ENCODE measurements around the gene GNS. TPM values are rescaled to one million over a fixed set of nuclear protein-coding genes. Genes with fewer than 3 reads are reported as not detected.

Gene GNS
- total and polyA plus RNA-seq, 2 donors (not counting 3 experiments of a cell fraction or from before 2014, with no cell fraction given): 107 to 142 TPM

- ChIA-PET POLR2A (no interaction called here), CTCF (interaction anchor here (1.0 to 1.4 kb wide), 5 partner anchors 8 to 129 kb away, joined by 3 to 5 read pairs (median 4); no protein-coding TSS in a partner anchor)
- Histone ChIP-seq H3K27ac (ENCODE audit: insufficient read depth, low read depth, low read length) (peak overlapping the region; percentile 93), H3K4me2 (ENCODE audit: insufficient read depth, low read length) (no peak overlapping the region), H3K4me1 (ENCODE audit: control insufficient read depth, extremely low read depth, insufficient read depth, low read length) (peaks cover 69% of the 10 kb centered on the region), H3K36me3 (ENCODE audit: control insufficient read depth in 2 of 2, extremely low read depth in 1 of 2, insufficient read depth in 2 of 2, low read length in 2 of 2) (no peaks in the 10 kb centered on the region), H4K20me1 (replicated peaks; ENCODE audit: control insufficient read depth, extremely low read depth, insufficient read depth, low read length) (no peaks in the 10 kb centered on the region), H3K9ac (replicated peaks; ENCODE audit: extremely low read depth, insufficient read depth, low read length) (peak overlapping the region; percentile 83), H2AFZ (ENCODE audit: low read depth, low read length) (no peak overlapping the region), H3K9me1 (replicated peaks; ENCODE audit: control insufficient read depth, extremely low read depth, insufficient read depth, low read length) (no peaks in the 10 kb centered on the region), H3K27me3 (ENCODE audit: control insufficient read depth in 2 of 2, insufficient read depth in 2 of 2, low read length in 2 of 2) (no peaks in the 10 kb centered on the region), H3K4me3 (replicated peaks in 1 of 3; ENCODE audit: insufficient read depth in 1 of 3, low read depth in 1 of 3, low read length in 3 of 3) (no peak overlapping the region), H3K79me2 (ENCODE audit: control insufficient read depth, insufficient read depth, low read length) (peaks cover 81% of the 10 kb centered on the region), H3K9me3 (replicated peaks; ENCODE audit: control insufficient read depth, insufficient read depth, low read length) (no peaks in the 10 kb centered on the region)
- intact Hi-C loops (cut with micrococcal nuclease): loop anchor here (1.0 kb wide), 2 partner anchors 8 to 69 kb away; partner anchors contain the start of gene RASSF3
- dilution Hi-C loops (cut with MboI; ENCODE audit: extremely low pct_ligation_motif_present, low sequenced_read_pairs): no loop called here
- DNase-seq (ENCODE audit: low read depth, low spot score): no peak
- BruUV-seq (replicated peaks): no TSS peak
- no peak for FAIRE-seq
- no peak for TF ChIP-seq MYC (IDR thresholded peaks at IDR 0.05; ENCODE audit: low read depth, low read length)
- TF ChIP-seq MAX (IDR thresholded peaks at IDR 0.05; ENCODE audit: insufficient read depth, insufficient read length): no peak
- TF ChIP-seq JUN (IDR thresholded peaks at IDR 0.05; ENCODE audit: borderline replicate concordance, insufficient read depth, insufficient read length, low read depth): no peak
- no peak for TF ChIP-seq FOS (IDR thresholded peaks at IDR 0.05; ENCODE audit: borderline replicate concordance, insufficient read depth, low read length)
- no peak for TF ChIP-seq GATA2 (IDR thresholded peaks at IDR 0.05; ENCODE audit: insufficient read depth, insufficient read length, low read depth, low read length)
- no peak for TF ChIP-seq POLR2AphosphoS5 (IDR thresholded peaks at IDR 0.05; ENCODE audit: insufficient read depth, low read depth, low read length)
- TF ChIP-seq CTCF (IDR thresholded peaks at IDR 0.05; ENCODE audit: extremely low read depth in 1 of 2, insufficient read depth in 1 of 2, low read depth in 1 of 2, low read length in 2 of 2): no peak
- TF ChIP-seq POLR2A (IDR thresholded peaks at IDR 0.05; ENCODE audit: low read depth, low read length): no peak
- no peak for TF ChIP-seq EZH2 (IDR thresholded peaks at IDR 0.05; ENCODE audit: borderline replicate concordance, low read depth, low read length, severe bottlenecking)
These were observed 80.4 kb downstream of the GNS start for GRCh38 chr12:64678835-64679234.

All from endothelial cell of umbilical vein (primary cell).